NCI-H2107 treated with DMSO at 0.1 percent for 48 hours (cell line): Measurements from ENCODE around the gene ADORA1.
A peak's percentile ranks its signal among the peaks of the same experiment; 100 is the strongest.

Experiments
- DNase-seq: peaks from one replicate; lab custom pipeline; 2025; ENCODE audit not compliant: unreplicated experiment; lab: John Stamatoyannopoulos, UW

Gene ADORA1

DNA sequence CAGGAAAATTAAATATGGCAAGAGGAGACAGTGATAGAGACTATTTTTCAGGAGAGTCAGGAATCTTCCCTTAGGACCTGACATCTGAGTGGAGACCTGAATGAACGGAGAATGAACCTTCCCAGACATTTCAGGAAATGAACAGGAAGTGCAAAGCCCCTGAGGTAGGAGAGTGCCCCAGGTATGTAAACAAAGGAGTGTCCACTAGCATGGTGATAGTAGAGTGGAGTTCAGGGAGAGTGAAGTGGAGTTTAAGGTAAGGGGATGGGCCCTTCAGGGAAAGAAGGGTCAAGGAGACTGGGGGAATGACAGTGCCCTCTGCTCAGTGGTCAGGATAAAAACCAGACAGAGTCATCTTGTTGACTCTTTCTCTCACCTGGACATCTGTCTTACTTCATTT is 28.8 kb downstream of the ADORA1 start:
- DNase-seq = no peak

DNA sequence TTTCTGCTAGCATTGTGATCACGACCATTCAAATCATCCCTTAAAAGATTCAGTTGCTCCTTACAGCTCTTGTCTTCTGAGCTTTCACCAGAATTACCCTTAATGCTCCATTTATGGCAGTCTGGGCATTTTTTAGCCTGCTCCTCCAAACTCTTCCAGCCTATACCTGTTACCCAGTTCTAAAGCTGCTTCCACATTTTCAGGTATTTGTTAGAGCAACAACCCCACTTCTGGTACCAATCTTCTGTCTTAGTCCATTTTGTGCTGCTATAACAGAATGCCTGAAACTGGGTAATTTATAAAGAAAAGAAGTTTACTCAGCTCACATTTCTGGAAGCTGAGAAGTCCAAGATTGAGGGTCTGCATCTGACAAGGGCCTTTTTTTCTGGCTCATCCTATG is 30.9 kb downstream of the ADORA1 start:
- no peak for DNase-seq

DNA sequence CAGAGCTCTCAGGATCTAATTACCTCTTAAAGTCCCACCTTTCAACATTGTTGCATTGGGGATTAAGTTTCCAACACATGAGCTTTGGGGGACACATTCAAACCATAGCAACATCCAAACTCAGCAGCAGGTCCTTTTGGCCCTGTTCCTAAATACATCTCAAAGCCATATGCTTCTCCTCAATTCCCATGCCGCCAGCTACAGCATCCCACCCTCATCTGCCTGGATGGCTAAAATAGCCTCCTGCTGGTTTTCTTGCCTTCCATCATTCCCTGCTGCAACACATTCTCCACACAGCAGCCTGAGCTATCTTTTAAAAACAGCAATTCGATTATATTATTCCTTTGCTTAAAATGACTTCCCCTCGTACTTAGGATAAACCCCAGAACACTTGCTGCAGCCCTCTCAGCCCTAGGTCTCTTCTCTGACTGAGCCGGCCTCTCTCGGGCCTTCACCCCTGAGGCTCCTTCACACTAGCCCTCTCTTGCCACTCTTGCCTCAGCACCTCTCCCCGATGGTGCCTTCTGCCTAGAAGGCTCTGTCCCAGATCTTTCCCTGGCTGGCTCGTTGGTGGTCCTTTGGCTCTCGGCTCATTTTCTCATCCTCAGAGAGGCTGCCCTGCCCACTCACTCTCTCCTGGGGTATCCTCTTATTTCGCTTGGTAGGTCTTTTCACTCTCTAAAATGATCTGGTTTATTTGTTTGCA is 31.6 kb downstream of the ADORA1 start:
- DNase-seq = peak; percentile 32

- no peak for DNase-seq
Observed at GRCh38 chr1:203159844-203160243, 32.3 kb downstream of the ADORA1 start.

GRCh38 chr1:203161175-203161574 is 33.6 kb downstream of the ADORA1 start:
- no peak for DNase-seq

- DNase-seq = no peak
Observed at GRCh38 chr1:203161703-203162102, 34.2 kb downstream of the ADORA1 start.

- DNase-seq = no peak
Observed at GRCh38 chr1:203162403-203162802, 34.9 kb downstream of the ADORA1 start.

DNA sequence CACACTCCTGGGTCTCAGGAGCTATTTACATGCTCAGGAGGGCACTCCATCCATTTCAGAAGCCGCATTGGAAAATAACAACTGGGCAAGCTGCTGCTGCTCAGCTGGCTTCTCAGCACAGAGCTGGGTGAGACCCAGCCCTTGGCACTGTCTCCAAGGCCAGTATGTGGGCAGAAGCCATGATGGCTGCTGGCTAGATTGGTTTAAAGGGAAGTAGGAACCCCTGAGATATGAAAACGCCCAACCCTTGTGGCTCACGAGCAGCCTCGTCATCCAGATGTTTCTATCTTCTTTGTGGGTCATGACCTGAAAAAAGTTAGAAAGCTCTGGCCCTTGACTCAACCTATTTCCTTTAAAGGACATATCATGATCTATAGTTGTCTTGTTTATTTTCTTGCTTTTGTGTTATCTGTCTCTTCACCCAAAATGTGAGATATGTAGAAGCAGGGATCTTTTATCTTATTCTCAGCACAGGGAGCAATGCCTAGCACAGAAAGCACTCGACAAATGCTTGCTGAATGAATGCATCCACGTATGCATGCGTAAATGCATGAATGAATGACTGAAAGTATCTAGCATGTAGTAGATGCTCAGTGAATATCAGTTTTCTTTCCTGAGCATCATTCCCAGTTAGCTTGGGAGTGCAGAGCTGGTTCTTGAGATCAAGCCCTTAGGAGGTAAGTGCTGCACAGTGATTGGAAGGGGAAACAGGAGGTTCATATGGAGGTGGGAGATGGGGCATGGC is 36.5 kb downstream of the ADORA1 start:
- no peak for DNase-seq

GRCh38 chr1:203165101-203165799 is 37.7 kb downstream of the ADORA1 start:
- no peak for DNase-seq

- no peak for DNase-seq
Observed at GRCh38 chr1:203165800-203166161, 38.3 kb downstream of the ADORA1 start.

DNA sequence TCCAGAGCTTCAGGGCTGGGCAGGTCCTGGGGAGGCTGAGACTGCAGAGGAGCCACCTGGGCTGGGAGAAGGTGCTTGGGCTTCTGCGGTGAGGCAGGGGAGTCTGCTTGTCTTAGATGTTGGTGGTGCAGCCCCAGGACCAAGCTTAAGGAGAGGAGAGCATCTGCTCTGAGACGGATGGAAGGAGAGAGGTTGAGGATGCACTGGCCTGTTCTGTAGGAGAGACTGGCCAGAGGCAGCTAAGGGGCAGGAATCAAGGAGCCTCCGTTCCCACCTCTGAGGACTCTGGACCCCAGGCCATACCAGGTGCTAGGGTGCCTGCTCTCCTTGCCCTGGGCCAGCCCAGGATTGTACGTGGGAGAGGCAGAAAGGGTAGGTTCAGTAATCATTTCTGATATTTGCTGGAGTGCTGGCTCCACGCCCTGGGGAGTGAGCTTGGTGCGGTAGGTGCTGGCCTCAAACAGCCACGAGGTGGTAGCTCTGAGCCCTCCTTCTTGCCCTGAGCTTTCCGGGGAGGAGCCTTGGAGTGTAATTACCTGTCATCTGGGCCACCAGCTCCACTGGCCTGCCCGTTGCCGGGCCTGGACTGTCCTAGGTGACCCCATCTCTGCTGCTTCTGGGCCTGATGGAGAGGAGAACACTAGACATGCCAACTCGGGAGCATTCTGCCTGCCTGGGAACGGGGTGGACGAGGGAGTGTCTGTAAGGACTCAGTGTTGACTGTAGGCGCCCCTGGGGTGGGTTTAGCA is 38.8 kb downstream of the ADORA1 start:
- no peak for DNase-seq

GRCh38 chr1:203167026-203167912 is 39.7 kb downstream of the ADORA1 start:
- no peak for DNase-seq

GRCh38 chr1:203167913-203168200 is 40.3 kb downstream of the ADORA1 start:
- no peak for DNase-seq

GRCh38 chr1:203168256-203168786 is 40.8 kb downstream of the ADORA1 start:
- DNase-seq = no peak

DNA sequence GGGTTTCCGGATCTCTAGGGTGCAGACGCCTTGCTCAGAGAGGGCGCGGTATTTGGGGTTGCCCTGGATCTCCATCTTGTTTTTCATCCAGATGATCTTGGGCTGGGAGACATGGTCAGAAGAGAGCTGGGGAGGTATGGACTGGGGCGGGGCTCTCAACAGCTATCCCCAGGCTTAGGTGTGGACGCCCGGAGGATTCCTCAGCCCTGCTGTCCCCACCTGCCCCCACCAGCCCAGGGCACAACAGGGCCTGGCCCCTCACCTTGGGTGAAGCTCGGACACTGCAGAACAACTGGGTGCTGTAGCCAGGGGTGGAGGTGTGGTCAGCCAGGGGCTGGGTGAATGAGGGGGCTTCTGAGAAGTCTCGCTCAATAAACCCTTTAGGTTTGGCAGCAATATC is 41.5 kb downstream of the ADORA1 start:
- no peak for DNase-seq

DNA sequence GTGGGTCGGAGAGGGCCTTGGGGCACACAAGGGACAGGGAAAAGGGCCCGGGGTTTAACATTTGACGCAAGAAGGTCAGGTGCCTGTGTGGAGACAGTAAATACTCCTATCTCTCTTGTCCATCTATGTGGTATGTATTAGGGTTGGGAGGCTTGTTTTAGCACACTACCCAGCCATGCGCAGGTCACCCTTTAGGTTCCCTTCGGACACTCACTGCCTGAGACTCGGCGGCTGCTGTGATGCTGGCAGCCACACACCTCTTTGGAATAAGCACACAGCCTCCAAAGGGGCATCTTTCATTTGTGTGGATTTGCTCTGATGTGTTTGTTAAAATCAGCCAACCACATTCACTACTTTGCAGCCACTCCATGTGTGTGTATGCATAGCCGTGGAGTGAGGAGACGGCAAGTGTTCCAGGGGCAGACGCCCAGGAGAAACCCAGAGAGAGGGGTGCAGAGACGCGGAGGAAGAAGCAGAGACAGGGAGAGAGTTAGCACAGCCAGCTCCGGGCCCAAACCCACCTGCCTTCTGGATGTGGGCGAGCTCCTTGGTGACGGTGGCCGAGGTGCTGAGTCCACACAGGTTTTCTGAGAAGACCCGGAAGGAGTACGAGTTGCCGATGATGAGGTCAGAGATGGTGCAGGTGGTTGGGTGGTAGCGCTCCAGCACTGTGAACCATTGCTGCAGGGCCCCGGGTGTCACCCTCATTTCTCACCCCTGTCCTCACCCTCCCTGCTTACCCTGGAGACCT is 42.4 kb downstream of the ADORA1 start:
- DNase-seq = no peak

GRCh38 chr1:203170625-203171330 is 43.3 kb downstream of the ADORA1 start:
- DNase-seq = no peak

DNA sequence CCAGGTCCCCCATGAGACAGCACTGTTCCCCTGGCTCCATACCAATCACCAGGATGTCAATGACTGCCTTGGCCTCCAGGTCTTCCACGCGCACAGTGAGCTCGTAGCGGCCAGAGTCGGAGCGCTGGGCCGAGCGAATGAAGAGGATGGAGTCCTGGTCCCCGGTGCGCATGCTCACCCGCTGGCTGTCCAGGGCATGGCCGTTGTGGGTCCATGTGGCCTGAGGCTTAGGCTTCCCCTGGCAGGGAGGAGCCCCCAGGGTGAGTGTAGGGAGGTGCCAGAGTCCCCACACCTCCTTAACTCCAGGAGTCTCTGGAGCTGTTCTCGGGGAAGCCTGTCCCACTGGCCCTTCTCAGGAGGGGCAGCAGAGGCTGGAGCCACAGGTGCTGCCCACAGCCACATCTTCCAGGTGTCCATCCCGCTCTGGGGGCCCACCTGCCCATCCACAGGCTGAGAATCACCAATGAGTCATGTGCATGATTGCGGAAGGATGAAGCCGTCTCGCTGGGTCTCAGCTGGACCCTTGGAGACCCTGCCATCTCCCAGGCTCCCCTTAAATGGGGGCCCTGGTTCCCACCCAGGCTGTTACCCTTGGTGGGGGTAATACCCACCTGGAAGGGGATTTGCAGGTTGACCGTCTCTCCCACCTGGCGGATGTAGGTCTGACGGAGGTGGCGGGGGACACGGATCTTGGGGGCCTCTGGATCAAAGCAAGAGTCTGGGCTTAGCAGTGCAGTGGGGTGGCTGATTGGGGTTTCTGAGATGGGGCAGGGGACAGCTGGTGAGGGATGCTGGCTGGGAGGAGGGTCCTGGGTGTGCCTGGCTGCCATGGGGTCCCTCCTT is 44.0 kb downstream of the ADORA1 start:
- DNase-seq = no peak
